HepG2 (cell line): ENCODE results near the gene HECTD1. TPM values are rescaled to one million over a fixed set of nuclear protein-coding genes. Genes with fewer than 3 reads are reported as not detected.

Source experiments
- AKAP8 ChIP-seq: sonication (generic); formaldehyde crosslinking; IDR thresholded peaks from 2 replicates; pipeline ENCODE4 v1.5.1; 2020; ENCODE audit warnings: mild to moderate bottlenecking, missing genetic modification reagents
- DBP ChIP-seq: sonication (generic); formaldehyde crosslinking; IDR thresholded peaks from 2 replicates; pipeline ENCODE4 v1.4.0; 2020; ENCODE audit warnings: missing genetic modification reagents; ENCODE audit errors: not compliant biosample characterization
- HHEX ChIP-seq: IDR thresholded peaks from 2 replicates; pipeline ENCODE4 v1.6.1; 2016; ENCODE audit warnings: control low read depth
- HINFP ChIP-seq: sonication (generic); formaldehyde crosslinking; IDR thresholded peaks from 2 replicates; pipeline ENCODE4 v1.4.0; 2020; ENCODE audit warnings: low read depth, mild to moderate bottlenecking, missing genetic modification reagents
- HOXA5 ChIP-seq: sonication (generic); formaldehyde crosslinking; IDR thresholded peaks from 2 replicates; pipeline ENCODE4 v1.4.0; 2020; ENCODE audit warnings: missing genetic modification reagents
- KDM1A ChIP-seq: IDR thresholded peaks from 2 replicates; pipeline ENCODE4 v1.6.1; 2016; ENCODE audit warnings: missing compliant biosample characterization
- SRSF9 ChIP-seq: fragments of 200-400 bp; formaldehyde crosslinking; IDR thresholded peaks from 2 replicates; pipeline ENCODE4 v1.6.1; 2018; ENCODE audit warnings: borderline replicate concordance, mild to moderate bottlenecking, low read depth, low read length; ENCODE audit not compliant: insufficient read depth, poor library complexity, severe bottlenecking
- TMF1 ChIP-seq: sonication (generic); formaldehyde crosslinking; IDR thresholded peaks from 2 replicates; pipeline ENCODE4 v1.8.1; 2022; ENCODE audit warnings: low read depth, missing genetic modification reagents
- YY1 ChIP-seq: IDR thresholded peaks from 2 replicates; pipeline ENCODE4 v1.6.1; 2011; ENCODE audit warnings: low read length, low read depth, moderate library complexity, mild to moderate bottlenecking; ENCODE audit not compliant: insufficient read depth, insufficient replicate concordance
- ZBTB26 ChIP-seq: IDR thresholded peaks from 2 replicates; pipeline ENCODE4 v1.6.1; 2016; ENCODE audit warnings: missing compliant biosample characterization, missing genetic modification reagents, borderline replicate concordance
- ZBTB33 ChIP-seq: sonication (generic); formaldehyde crosslinking; IDR thresholded peaks from 2 replicates; pipeline ENCODE4 v1.4.0; 2020; ENCODE audit warnings: missing genetic modification reagents
- ZNF124 ChIP-seq: sonication (generic); formaldehyde crosslinking; IDR thresholded peaks from 2 replicates; pipeline ENCODE4 v1.4.0; 2020; ENCODE audit warnings: missing genetic modification reagents
- ZNF160 ChIP-seq: sonication (generic); formaldehyde crosslinking; IDR thresholded peaks from 2 replicates; pipeline ENCODE4 v1.8.0; 2022; ENCODE audit warnings: mild to moderate bottlenecking, inconsistent platforms, missing genetic modification reagents
- ZNF24 ChIP-seq: fragments of 450-650 bp; IDR thresholded peaks from 2 replicates; pipeline ENCODE4 v1.6.1; 2017; ENCODE audit warnings: antibody characterized with exemption, mild to moderate bottlenecking
- ZNF614 ChIP-seq: IDR thresholded peaks from 2 replicates; pipeline ENCODE4 v1.6.1; 2018; ENCODE audit warnings: missing biosample characterization, missing genetic modification reagents, inconsistent platforms, borderline replicate concordance
- ZNF772 ChIP-seq: sonication (generic); formaldehyde crosslinking; IDR thresholded peaks from 2 replicates; pipeline ENCODE4 v1.5.0; 2020; ENCODE audit warnings: mild to moderate bottlenecking, missing genetic modification reagents
- ZNF780A ChIP-seq: sonication (generic); formaldehyde crosslinking; IDR thresholded peaks from 2 replicates; pipeline ENCODE4 v1.8.0; 2022; ENCODE audit warnings: mild to moderate bottlenecking, missing genetic modification reagents, moderate library complexity
- ZUFSP ChIP-seq: sonication (generic); formaldehyde crosslinking; IDR thresholded peaks from 2 replicates; pipeline ENCODE4 v1.9.0; 2021; ENCODE audit warnings: missing genetic modification reagents, mild to moderate bottlenecking, borderline replicate concordance
- polyA plus RNA-seq, 8 experiments: library from polyadenylated mRNA; depleted of rRNA in 3 of 8; stranded (reverse) in 7 of 8; unstranded in 1 of 8; fragments of >200 nt; fragmentation: Illumina TruSeq in 4 of 8; extraction: Trizol in 4 of 8; gene quantifications; 2 replicates each; pipeline versions ENCODE4 v1.2.1 to v1.2.3, GENCODE V29; 2011 to 2016; ENCODE audit warnings: low read depth in 4 of 8, missing spikeins in 1 of 8, mixed read lengths in 1 of 8; ENCODE audit not compliant: insufficient read depth in 1 of 8
- total RNA-seq, 5 experiments: library from RNA; depleted of rRNA; stranded (reverse); fragments of >200 nt; fragmentation: Illumina TruSeq; extraction: Trizol; gene quantifications; 2 replicates each; pipeline ENCODE4 v1.2.3, GENCODE V29; 2016; ENCODE audit warnings: low read depth in 1 of 5
- TF ChIP-seq, protein P1 (sequence below): sonication (generic); formaldehyde crosslinking; IDR thresholded peaks from 2 replicates; pipeline ENCODE4 v1.5.1; 2020; ENCODE audit warnings: missing genetic modification reagents, mild to moderate bottlenecking, borderline replicate concordance
- TF ChIP-seq, protein P2 (sequence below): sonication (generic); formaldehyde crosslinking; IDR thresholded peaks from 2 replicates; pipeline ENCODE4 v1.4.0; 2020; ENCODE audit warnings: mild to moderate bottlenecking, missing genetic modification reagents

The HECTD1 gene
- total and polyA plus RNA-seq, 2 of the 13 experiments (the other 11 are each of a cell fraction or from before 2014, with no cell fraction given), result 312 to 560 TPM

DNA sequence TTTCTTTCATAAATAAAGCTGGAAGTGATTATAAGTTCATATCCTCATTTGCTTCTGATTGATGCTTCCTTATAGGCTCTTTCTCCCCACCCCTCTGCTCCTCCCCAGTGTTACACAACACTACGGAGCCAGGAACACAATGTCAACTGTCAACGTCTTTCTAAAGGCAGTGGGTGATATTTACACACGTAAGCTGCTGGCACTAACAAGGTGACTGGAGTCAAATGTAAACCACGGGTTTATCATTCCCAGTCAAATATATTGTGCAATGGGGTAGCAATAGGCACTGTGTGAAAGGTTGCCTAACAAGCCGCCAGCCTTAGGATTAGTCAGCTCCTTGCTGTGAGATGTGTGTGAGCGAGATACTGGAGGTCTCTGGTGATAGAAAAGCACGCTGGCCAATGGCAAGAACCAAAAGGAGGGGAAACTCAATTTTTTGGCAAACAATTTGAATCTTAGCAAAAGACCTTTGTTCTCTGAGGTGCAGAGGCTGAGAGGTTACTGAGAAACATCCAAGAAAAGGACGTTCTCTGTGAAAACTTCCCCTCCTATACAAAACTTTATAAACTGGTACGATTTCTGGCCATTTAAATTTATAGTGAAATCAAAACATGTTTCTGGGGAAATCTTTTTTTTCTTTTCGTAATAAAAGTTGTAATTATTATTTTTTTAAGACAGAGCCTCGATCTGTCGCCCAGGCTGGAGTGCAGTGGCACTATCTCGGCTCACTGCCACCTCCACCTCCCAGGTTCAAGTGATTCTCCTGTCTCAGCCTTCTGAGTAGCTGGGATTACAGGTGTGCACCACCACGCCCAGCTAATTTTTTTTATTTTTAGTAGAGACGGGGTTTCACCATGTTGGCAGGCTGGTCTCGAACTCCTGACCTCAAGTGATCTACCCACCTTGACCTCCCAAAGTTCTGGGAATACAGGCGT, 22.3 kb upstream of the HECTD1 start (continued):
- peak; percentile 97 for TF ChIP-seq ZBTB33 (CRISPR knock-in tag)
- TF ChIP-seq HOXA5 (CRISPR knock-in tag), result peak; percentile 99
- TF ChIP-seq SRSF9, result no peak
- peak; percentile 99 for TF ChIP-seq KDM1A (CRISPR knock-in tag)
- TF ChIP-seq TMF1 (CRISPR knock-in tag), result peak; percentile 97
- peak; percentile 89 for TF ChIP-seq ZNF24
- TF ChIP-seq AKAP8 (CRISPR knock-in tag), result peak; percentile 99
- peak; percentile 100 for TF ChIP-seq ZNF772 (CRISPR knock-in tag)
- peak; percentile 99 for TF ChIP-seq ZNF160
- TF ChIP-seq YY1, result no peak
- TF ChIP-seq, protein P1, sequence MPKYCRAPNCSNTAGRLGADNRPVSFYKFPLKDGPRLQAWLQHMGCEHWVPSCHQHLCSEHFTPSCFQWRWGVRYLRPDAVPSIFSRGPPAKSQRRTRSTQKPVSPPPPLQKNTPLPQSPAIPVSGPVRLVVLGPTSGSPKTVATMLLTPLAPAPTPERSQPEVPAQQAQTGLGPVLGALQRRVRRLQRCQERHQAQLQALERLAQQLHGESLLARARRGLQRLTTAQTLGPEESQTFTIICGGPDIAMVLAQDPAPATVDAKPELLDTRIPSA, result no peak
- TF ChIP-seq HHEX (CRISPR knock-in tag), result peak; percentile 99
- TF ChIP-seq DBP (CRISPR knock-in tag), result peak; percentile 99
- peak; percentile 95 for TF ChIP-seq ZBTB26 (CRISPR knock-in tag)
- TF ChIP-seq ZNF124 (CRISPR knock-in tag), result peak; percentile 100
- TF ChIP-seq ZNF780A (CRISPR knock-in tag), result peak; percentile 99
- peak; percentile 100 for TF ChIP-seq ZNF614 (CRISPR knock-in tag)
- peak; percentile 99 for TF ChIP-seq HINFP
- no peak for TF ChIP-seq ZUFSP (CRISPR knock-in tag)
- TF ChIP-seq, protein P2, sequence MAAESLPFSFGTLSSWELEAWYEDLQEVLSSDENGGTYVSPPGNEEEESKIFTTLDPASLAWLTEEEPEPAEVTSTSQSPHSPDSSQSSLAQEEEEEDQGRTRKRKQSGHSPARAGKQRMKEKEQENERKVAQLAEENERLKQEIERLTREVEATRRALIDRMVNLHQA (CRISPR knock-in tag), result peak; percentile 100
